ENCODE results near the gene LYPD1.
"Not testable (repeated sequence)": the region's sequence is repeated elsewhere in the genome, so short reads cannot be mapped to it uniquely, and the experiment has no call there.

Gene LYPD1, protein sequence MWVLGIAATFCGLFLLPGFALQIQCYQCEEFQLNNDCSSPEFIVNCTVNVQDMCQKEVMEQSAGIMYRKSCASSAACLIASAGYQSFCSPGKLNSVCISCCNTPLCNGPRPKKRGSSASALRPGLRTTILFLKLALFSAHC

DNA sequence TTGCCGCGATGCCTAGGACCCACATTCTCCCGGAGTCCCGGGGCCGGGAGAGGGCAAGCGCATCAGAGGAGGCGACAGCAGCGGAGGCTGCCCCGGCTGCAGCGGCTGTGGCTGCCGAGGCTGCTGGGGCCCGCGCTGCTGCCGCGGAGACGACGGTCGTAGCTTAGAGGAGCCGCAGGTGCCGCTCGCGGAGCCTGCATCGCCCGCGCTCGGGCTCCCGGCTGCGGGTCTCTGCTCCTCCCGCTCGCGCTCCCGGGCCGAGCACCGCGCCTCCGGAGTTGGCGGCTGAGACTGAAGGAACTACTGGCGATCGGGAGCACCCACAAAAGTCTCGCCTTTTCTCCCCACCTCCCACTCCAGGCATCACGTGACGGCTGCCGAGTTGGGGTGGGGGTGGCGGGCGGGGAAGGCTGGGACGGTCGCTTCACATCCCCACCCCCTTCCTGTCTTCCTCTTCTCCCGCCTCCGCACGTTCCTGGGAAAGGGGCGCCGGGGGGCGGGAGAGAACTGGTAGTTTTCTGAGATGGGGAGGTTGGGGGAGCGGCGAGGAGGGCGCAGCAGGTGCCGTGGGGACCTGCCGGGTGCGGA is at the start of gene LYPD1:
Gene LYPD1 (minus strand): TSS at position 298 of the 588 bp plus-strand sequence. CDS start 273 bp downstream, at position 25.
- H3K9ac ChIP-seq: no peak within 1 kb of the TSS
- peaks cover 54% of the 10 kb centered on the region for H3K27me3 ChIP-seq
- H4K20me1 ChIP-seq: peaks cover 31% of the 10 kb centered on the region
- peaks cover 11% of the 10 kb centered on the region; the same call in 1 of the 2 replicates for H3K9me3 ChIP-seq
- peaks cover 22% of the 10 kb centered on the region for H3K4me1 ChIP-seq
- H3K4me2 ChIP-seq: peak within 1 kb of the TSS; percentile 97
- H3K4me3 ChIP-seq: peak within 1 kb of the TSS; percentile 68
- TF ChIP-seq Cebpa-rat (IDR thresholded peaks at IDR 0.05): no peak
- H3K36me3 ChIP-seq: no peaks in the 10 kb centered on the region
- no peak within 1 kb of the TSS for H3K27ac ChIP-seq

DNA sequence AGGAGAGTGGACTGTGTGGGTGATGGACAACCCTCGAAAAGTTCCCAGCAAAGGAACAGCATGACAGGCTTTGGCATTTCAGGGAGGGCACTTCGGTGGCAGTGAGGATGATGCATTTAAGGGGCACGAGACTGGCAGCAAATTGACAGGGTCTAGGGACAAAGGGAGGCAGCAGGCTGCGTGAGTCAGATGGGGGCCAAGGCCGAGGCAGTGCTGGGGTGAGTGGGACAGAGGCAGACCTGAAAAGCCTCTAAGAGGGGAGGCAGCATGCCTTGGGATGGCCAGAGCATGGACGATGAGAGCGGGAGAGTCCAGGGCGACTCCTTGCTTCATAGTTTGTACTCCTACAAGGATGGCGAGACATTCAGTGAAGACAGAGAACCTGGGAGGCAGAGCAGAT is 49.5 kb upstream of the LYPD1 start:
- no peak for TF ChIP-seq Cebpa-rat (IDR thresholded peaks at IDR 0.05)
- H3K9me3 ChIP-seq: no peaks in the 10 kb centered on the region
- H3K36me3 ChIP-seq: no peaks in the 10 kb centered on the region
- H3K4me3 ChIP-seq: no peak overlapping the region
- no peaks in the 10 kb centered on the region for H3K27me3 ChIP-seq
- H3K4me1 ChIP-seq: peaks cover 9% of the 10 kb centered on the region
- no peak overlapping the region for H3K27ac ChIP-seq
- no peak overlapping the region for H3K4me2 ChIP-seq
- no peaks in the 10 kb centered on the region for H4K20me1 ChIP-seq
- H3K9ac ChIP-seq: no peak overlapping the region

DNA sequence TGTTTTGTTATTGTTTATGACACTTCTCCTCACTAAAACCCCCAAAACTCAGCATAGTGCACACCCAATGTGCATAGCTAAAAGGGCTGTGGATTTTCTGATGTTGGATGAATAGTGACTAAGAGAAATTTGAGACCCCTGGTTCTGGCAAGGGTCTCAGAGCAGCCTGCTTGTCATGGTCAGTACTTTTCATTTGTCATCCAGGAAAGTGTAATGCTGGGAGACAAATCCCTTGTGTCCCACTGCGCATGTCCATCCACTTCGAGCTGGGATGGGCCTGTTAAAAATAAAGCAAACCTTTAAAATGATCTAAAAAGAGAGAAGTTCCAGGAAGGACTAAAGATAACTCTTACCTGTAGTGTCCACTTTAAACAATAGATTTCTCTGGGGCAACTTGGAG is 46.9 kb upstream of the LYPD1 start:
- H3K9me3 ChIP-seq: no peaks in the 10 kb centered on the region
- no peak overlapping the region for H3K27ac ChIP-seq

DNA sequence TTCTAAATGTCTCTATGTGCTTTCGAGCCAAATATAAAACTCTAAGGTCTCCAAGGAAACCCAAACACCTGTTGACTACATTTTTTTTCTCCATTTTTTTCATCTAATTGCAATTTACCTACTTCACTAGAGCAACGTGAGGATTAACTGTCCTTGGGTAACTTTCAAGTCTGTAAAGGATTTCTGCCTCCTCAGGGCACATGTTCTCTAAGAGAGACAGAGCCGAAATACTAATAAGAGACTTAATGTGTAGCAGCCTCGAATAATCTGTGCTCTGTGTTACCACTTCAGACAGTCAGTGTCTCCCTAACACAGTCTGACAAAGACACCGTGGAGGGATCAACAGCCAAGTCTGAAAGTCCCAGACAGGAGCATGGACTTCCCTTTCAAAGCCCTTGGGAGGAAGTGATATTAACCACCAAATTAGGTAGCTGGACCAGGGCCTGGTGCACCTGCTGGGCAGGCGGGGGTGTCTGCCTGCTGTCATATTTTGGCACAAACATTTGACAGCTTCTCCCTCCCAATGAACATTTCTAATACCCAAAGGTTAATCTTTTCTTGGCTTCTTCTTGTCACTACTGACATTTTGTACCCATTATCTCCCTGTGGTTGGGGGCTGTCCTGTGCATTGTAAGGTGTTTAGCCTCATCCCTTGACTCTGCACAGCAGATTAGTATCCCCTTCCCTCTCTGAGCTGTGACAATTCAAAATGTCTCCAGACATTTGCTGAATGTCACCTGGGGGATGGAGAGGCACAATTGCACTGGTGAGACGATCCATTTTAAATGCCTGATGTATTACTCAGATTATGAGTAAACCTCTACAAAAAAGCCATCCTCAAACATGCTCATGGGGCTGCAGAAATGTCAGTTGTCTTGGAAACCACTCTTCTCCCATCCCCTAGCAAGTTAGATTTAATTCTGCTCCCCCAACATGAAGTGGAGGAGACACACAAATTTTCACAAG is 45.7 kb upstream of the LYPD1 start:
- Histone ChIP-seq H3K9me3 (no peaks in the 10 kb centered on the region), H3K4me1 (peaks cover 9% of the 10 kb centered on the region), H3K4me3 (no peak overlapping the region), H4K20me1 (no peaks in the 10 kb centered on the region), H3K36me3 (no peaks in the 10 kb centered on the region), H3K27me3 (no peaks in the 10 kb centered on the region), H3K27ac (no peak overlapping the region), H3K9ac (no peak overlapping the region), H3K4me2 (peak overlapping the region; percentile 60)
- no peak for TF ChIP-seq Cebpa-rat (IDR thresholded peaks at IDR 0.05)

More for the DNA sequence above, 46.9 kb upstream of the LYPD1 start:
- Histone ChIP-seq H3K4me1 (peaks cover 9% of the 10 kb centered on the region), H4K20me1 (no peaks in the 10 kb centered on the region), H3K36me3 (no peaks in the 10 kb centered on the region), H3K4me3 (no peak overlapping the region), H3K27me3 (no peaks in the 10 kb centered on the region), H3K4me2 (no peak overlapping the region), H3K9ac (no peak overlapping the region)
- TF ChIP-seq Cebpa-rat (IDR thresholded peaks at IDR 0.05): no peak

DNA sequence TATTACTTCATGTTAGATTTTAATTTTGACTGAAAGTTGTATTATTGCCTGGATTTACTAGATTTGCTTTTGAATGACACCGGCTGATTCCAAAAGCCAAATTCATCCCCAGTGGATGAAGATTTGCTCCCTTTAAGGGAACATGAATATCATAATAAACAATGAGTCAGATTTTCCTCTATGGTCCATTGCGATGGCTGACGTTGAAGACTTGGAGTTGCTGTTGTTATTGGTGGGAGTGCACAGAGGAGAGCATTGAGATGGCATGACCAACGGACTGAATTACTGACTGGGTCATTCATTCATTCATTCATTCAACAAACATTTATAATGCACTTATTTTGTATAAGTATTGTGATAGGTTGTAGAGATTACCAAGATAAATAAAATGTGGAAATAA is 33.4 kb upstream of the LYPD1 start:
- no peak overlapping the region for H3K4me2 ChIP-seq
- no peak overlapping the region for H3K9ac ChIP-seq
- no peak overlapping the region for H3K4me3 ChIP-seq
- no peaks in the 10 kb centered on the region for H3K36me3 ChIP-seq
- no peaks in the 10 kb centered on the region for H3K9me3 ChIP-seq
- no peaks in the 10 kb centered on the region for H3K27me3 ChIP-seq
- peaks cover 10% of the 10 kb centered on the region for H3K4me1 ChIP-seq
- TF ChIP-seq Cebpa-rat (IDR thresholded peaks at IDR 0.05): no peak
- no peak overlapping the region for H3K27ac ChIP-seq
- no peaks in the 10 kb centered on the region for H4K20me1 ChIP-seq

DNA sequence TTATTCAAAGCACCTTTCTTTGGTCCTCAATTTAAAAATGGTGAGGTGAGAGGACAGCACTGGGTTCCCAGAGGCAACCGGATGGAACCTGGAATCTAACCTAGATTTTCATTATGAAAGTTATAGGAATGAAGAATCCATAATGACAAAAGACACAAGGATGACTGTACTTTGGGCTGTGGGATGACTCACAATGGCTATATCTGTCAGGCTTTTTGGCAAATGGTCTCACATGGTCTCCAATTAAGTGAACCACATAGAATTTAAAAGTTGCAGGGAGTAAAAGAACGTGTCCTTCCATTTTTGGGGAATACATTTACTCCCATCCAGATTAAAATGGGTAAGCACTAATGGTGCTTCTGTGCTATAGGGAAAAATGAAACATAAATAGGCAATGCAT is 31.8 kb upstream of the LYPD1 start:
- no peaks in the 10 kb centered on the region for H3K27me3 ChIP-seq
- H3K27ac ChIP-seq: no peak overlapping the region
- no peak overlapping the region for H3K4me3 ChIP-seq
- no peaks in the 10 kb centered on the region for H3K36me3 ChIP-seq
- peaks cover 10% of the 10 kb centered on the region for H3K4me1 ChIP-seq
- peak overlapping the region; percentile 30; the same call in 1 of the 2 replicates for H3K4me2 ChIP-seq
- H4K20me1 ChIP-seq: no peaks in the 10 kb centered on the region
- H3K9me3 ChIP-seq: no peaks in the 10 kb centered on the region
- no peak overlapping the region for H3K9ac ChIP-seq
- no peak for TF ChIP-seq Cebpa-rat (IDR thresholded peaks at IDR 0.05)

DNA sequence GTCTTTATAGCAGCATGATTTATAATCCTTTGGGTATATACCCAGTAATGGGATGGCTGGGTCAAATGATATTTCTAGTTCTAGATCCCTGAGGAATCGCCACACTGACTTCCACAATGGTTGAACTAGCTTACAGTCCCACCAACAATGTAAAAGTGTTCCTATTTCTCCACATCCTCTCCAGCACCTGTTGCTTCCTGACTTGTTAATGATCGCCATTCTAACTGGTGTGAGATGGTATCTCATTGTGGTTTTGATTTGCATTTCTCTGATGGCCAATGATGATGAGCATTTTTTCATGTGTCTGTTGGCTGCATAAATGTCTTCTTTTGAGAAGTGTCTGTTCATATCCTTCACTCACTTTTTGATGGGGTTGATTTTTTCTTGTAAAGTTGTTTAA is 29.8 kb upstream of the LYPD1 start:
- not testable (repeated sequence) for H3K9ac ChIP-seq, H3K4me2 ChIP-seq, H3K4me3 ChIP-seq, H3K27ac ChIP-seq, H4K20me1 ChIP-seq, H3K27me3 ChIP-seq, H3K36me3 ChIP-seq, H3K4me1 ChIP-seq, H3K9me3 ChIP-seq

DNA sequence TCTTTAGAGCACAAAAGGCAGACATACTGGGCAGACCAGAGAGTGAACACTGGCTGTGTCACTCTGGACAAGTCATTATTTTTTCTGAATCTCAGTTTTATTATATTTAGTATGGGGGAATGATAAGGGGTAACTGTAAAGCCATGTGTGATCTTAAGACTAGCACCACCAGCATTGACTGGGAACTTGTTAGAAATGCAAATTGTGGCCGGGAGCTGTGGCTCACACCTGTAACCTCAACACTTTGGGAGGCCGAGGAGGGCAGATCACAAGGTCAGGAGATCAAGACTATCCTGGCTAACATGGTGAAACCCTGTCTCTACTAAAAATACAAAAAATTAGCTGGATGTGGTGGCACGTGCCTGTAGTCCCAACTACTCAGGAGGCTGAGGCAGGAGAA is 28.3 kb upstream of the LYPD1 start:
- H3K9me3 ChIP-seq, H3K4me2 ChIP-seq, H3K9ac ChIP-seq, H4K20me1 ChIP-seq, H3K27me3 ChIP-seq, H3K36me3 ChIP-seq, H3K4me3 ChIP-seq, H3K27ac ChIP-seq: not testable (repeated sequence)
- peaks cover 15% of the 10 kb centered on the region for H3K4me1 ChIP-seq

DNA sequence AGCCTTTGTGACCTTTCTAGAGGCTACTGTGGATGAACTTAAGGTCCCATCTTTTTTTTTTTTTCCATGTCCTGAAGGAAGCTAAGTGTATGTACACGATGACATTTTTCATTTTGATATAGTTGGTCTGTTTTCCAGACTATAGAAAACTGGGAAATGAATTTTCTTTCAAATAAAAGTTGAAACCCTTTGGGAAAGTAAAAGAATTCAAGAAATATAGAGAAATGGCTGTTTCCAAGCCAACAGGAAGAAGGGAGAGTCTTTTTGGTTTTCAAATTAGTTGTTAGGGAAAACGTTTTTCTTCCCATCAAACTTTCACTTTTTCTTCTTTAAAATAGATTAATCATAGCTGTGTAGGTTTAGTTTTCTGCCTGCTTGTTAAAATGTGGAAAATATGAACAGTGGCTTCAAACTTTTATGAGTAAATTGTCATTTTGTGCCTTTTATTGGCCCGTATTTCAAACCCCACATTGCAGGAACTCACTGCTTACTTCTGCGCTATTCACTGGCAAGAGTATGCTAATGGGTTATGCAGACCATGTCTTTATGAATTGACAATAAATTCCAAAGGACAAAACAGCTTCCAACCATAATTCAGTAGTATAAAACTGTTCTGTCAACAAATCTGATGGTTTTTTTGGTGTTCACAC is 27.7 kb upstream of the LYPD1 start:
- TF ChIP-seq Cebpa-rat (IDR thresholded peaks at IDR 0.05): no peak
- H3K27ac ChIP-seq: no peak overlapping the region
- H3K9ac ChIP-seq: no peak overlapping the region
- H4K20me1 ChIP-seq: no peaks in the 10 kb centered on the region
- H3K4me2 ChIP-seq: no peak overlapping the region
- peaks cover 13% of the 10 kb centered on the region for H3K4me1 ChIP-seq
- H3K9me3 ChIP-seq: no peaks in the 10 kb centered on the region
- H3K27me3 ChIP-seq: no peaks in the 10 kb centered on the region
- H3K36me3 ChIP-seq: no peaks in the 10 kb centered on the region
- no peak overlapping the region for H3K4me3 ChIP-seq

DNA sequence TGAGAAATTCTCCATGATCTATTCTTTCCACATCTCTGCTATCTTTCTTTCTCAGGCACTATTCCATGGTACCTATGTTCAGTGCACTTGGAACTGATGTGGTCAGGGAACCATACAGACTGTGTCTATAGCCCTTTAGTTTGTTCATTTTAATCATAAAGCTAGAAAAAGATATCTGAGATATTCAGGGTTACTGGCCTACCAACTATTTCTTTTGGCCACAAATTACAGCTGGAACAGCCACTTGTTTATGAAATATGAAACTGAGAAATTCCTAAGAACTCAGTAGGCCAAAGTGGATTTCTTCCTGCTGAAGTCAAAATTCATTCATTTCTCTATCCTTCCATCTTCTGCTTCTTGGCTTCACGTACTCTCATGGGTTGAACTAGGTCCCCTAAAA is 22.8 kb upstream of the LYPD1 start:
- TF ChIP-seq Cebpa-rat (IDR thresholded peaks at IDR 0.05): no peak
- no peak overlapping the region for H3K9ac ChIP-seq
- H3K9me3 ChIP-seq: no peaks in the 10 kb centered on the region
- H3K4me1 ChIP-seq: peaks cover 5% of the 10 kb centered on the region; the same call in 1 of the 2 replicates
- H3K4me3 ChIP-seq: no peak overlapping the region
- no peak overlapping the region for H3K27ac ChIP-seq
- H4K20me1 ChIP-seq: no peaks in the 10 kb centered on the region
- no peaks in the 10 kb centered on the region for H3K27me3 ChIP-seq
- no peak overlapping the region for H3K4me2 ChIP-seq
- no peaks in the 10 kb centered on the region for H3K36me3 ChIP-seq

All from BLaER1 (cell line).